Activated naive CD4-positive, alpha-beta T cell (primary cell): Measurements from ENCODE around the gene TAGLN2.
A peak's percentile ranks its signal among the peaks of the same experiment; 100 is the strongest.
"Not testable (repeated sequence)": the region's sequence is repeated elsewhere in the genome, so short reads cannot be mapped to it uniquely, and the experiment has no call there.

Experiments
- DNase-seq, 4 experiments: peaks; one replicate each; lab custom pipeline; 2025; lab: John Stamatoyannopoulos, UW

TAGLN2 gene

GRCh38 chr1:159899634-159900033 is 25.7 kb downstream of the TAGLN2 start:
- DNase-seq: not testable (repeated sequence)

DNA sequence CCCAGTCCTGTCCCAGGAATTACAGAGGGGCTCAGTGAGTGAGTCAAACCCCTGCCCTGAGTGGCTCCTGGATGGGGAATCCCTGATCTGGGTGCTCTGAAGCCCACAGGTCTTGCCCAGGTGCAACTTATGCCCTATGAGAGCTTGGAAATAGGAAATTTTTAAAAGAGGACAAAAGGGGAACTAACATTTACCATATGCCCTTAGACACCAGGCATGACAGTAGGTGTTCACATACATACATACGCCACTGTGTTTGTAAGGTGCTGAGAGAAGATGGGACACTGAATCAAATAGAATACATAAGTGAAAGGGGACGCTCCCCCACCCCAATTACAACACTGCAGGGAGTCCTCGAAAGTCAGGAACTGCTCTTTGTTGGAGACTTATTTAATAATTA is 26.8 kb downstream of the TAGLN2 start:
- DNase-seq: no peak

DNA sequence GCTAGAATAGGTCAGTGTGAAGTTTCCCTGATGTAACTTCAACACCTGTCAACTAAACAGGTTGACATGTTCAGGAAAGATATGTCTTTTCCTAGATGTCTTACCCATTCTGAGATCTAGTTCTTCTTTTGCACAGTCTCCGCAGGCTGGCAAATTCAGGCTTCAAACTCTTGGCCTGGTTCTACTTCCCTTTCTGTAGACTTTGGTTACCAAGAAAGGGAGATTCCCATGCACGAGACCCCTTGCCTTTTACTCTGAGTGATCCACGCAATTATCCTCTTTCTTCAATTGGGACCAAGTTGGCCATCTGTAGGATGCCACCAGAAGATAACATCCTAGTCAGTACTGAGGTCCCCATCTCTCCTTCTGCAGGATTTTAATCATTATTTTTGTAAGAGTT is 27.3 kb downstream of the TAGLN2 start:
- no peak for DNase-seq

DNA sequence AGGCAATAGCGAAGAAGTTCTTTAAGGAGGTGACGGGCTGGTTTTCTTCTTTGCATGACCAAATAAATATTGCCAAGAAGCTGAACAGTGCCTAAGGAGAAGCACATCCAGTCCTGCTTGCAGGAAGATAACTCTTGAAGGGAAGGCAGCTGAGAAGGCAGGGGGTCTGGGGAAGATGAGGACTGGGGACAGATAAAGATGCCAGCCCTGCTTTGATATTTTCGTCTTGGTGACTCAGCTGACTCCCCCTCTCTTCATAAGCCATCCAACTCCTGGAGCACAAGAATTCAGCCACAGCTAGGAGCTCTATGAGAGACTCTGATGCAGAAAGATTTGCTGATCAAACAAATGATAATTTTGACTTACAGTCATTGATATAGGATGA is 28.8 kb downstream of the TAGLN2 start:
- no peak for DNase-seq

GRCh38 chr1:159895836-159896545 is 29.3 kb downstream of the TAGLN2 start:
- DNase-seq: no peak

- DNase-seq: no peak
Measured at GRCh38 chr1:159895286-159895685, 30.0 kb downstream of the TAGLN2 start.

DNA sequence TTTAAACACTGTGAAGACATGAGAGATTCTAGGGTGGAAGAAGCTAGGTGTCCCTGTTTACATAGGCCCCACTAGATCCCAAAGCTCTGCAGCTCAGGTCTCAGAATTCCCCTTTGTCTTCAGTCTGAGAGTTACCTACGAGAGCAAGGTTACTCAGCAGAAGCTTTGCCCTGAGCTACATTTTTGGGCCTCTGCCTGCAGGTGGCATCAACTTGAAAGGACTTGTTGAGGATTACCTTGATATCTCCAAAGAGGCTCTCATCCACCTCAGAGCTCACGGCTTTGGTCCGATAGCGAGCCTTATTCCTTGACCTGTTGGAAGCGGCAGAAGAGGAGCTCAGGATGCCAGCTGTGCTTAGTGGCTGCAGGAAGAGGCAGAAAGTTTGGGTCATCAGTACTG is 32.4 kb downstream of the TAGLN2 start:
- DNase-seq: no peak

GRCh38 chr1:159891275-159892157 is 33.8 kb downstream of the TAGLN2 start:
- peak; percentile 19 to 63 (median 46) for DNase-seq

- DNase-seq: no peak
Measured at GRCh38 chr1:159890390-159890789, 34.9 kb downstream of the TAGLN2 start.

GRCh38 chr1:159889821-159890252 is 35.5 kb downstream of the TAGLN2 start:
- DNase-seq: no peak

GRCh38 chr1:159889202-159889601 is 36.1 kb downstream of the TAGLN2 start:
- DNase-seq: no peak

DNA sequence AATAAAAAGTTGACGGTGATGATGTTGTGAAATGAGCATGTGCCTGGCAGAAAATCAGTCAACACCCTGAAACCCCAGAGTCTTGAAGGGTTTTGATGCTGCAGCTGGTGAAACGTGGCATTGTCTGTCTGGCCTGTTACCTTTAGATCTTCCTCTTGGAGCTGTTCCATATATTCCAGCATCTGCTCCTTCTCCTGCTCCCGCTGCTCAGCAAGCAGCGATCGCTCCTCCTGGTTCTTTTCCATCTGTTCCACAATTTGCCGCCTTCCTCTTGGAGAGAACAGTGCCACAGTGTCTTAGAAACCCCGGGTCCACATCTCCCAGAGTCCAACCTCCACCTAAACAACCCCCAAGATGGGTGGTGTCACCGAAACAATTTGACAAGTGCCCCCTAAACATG is 41.0 kb downstream of the TAGLN2 start:
- DNase-seq: no peak

GRCh38 chr1:159883134-159883533 is 42.2 kb downstream of the TAGLN2 start:
- DNase-seq: no peak

DNA sequence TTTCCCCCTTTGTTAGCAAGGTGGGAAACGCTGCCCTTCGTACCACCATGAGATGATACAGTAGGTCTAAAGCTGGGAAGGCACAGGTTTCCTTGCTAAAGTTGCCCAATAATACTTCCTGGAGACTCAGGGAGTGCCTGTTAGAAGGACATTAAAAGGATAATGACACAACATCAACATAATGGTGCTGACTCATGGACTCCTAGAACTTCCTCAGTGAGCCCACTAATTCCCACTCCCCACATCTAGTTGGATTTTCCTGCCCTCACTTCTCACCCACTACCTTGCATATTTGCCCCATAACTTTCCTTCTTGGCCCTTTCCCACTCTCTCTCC is 42.8 kb downstream of the TAGLN2 start:
- DNase-seq: no peak

DNA sequence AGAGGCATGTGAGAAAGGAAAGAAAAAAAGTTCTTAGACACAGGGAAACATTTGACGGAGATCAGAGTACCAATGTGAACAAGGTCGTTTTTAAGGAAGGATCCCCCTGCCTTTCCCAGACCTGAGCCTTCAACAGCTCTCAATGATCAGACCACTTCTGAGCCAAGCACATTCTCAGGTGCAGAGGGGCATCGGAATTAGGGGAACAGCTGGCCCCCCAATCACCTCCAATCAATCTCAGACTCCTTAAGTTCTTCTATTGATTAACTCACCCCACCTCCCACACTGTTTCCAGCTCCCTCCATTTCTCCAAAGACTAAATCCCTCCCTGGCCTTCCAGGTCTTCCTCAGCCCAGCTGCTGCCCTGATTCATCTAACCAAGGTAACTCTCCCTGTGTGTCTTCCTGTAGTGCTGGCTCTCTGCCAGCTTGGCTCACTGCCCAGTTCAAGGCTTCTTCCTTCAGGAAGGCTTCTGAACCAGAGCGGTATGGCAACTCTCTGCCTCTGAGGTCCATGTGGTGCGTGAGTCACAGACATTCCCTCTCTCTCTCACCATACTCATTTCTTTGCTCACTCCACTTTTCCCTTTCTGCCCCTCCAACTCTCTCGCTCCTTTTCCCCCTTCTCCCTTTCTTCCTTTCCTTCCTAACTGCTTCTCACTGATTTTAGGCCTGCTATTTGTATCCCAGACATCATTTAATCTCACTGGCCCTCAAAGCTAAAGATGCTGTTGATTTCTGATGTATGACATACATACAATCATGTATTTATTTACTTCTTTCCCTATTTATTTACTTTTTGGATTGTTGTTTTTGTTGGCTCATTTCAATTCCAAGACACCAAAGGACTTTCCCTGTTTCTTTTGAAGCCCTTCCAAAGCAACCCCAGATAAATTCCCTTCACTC is 43.4 kb downstream of the TAGLN2 start:
- DNase-seq: peak in 1 of 4 experiments; percentile 15

DNA sequence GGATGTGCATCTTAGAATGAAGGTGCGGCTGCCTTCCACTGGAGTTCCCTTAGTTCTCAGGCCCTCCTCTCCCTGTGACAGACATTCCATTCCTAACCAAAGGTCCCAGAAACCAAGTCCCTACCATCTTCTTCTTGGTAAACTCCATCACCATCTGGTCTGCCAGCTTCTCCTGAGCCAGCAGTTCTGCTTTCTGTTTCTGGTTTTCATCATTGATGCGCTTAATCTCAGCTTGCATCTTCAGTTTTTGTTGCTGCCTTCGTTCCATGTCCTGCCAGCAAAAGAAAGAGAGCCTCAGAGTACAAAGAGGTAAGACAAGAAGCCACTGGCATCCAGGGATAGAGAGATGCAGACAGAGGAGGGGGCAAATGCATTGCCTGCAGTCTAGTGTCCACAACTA is 44.9 kb downstream of the TAGLN2 start:
- DNase-seq: no peak

DNA sequence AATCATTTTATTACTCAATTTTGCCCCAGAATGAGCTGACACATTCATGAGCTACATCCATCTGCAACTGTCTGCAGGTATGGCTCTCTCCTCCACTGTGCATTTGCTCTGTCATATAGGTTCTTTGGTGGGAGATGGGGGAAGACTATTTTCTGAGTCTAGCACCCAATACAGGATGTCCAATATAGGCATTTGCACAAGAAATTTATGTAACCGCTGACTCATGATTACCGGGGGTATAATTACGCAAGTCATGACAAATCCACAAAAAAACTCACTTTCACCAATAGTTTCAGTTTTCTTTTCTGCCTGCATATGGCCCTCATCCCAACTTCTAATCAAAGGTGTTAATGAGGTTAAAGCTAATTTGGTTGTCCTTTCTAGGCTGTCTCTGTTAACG is 45.3 kb downstream of the TAGLN2 start:
- no peak for DNase-seq

DNA sequence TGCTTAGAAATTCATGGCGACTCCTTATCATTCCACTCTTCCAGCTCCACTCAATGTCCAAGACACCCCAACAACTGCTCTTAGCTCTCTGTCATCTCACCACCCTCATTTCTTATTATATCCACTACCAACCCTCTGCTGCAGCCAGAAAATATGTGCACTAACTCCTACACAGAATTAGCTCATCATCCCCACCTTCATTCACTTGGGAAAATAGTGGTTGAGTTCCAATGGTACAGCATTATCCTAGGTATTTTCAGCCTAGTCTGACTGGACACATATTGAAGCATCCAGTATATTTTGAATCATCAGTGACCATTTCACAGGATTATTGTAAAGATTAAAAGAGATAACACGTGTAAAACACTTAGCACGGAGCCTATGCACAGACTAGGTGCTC is 46.2 kb downstream of the TAGLN2 start:
- DNase-seq: no peak

DNA sequence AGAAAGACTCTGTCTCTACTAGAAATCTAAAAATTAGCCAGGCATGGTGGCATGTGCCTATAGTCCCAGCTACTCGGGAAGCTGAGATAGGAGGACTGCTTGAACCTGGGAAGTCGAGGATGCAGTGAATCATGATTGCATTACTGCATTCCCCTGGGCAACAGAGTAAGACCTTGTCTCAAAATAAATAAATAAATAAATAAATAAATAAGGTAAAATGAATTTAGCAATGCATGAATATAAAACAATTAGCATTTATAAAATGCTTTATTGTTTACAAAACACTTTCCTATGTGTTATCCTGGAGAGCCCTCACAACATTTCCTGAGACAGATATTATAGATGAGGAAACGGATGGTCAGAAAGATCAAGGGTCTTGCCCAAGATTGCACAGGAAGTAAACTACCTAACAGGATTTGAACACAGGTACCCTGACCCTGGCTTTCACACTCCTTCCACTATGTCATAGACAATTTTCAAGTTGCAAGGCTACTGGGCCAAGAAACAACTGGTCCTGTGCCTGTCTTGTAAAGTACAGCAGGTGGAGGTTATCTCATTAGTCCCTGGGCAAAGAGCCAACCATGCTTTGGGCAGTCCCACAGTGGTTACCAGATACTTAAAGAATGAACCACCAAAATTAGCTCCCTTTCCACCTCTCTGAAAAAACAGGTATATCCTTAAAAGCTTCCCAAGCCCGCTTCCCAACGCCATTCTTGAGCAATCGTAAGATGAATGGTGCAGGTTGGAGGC is 47.4 kb downstream of the TAGLN2 start:
- no peak for DNase-seq

- DNase-seq: no peak
Measured at GRCh38 chr1:159873530-159874143, 51.7 kb downstream of the TAGLN2 start.

GRCh38 chr1:159872891-159873290 is 52.4 kb downstream of the TAGLN2 start:
- no peak for DNase-seq
